KOPT-K1 (cell line): ENCODE measurements around the gene ATP6V0B.

Experiments used
- H3K27ac ChIP-seq: fragments of 200-600 bp; sonication (generic); 2 replicates; pipeline ENCODE4 v1.5.1; 2016; ENCODE audit warnings: antibody characterized with exemption, mild to moderate bottlenecking, low read depth, low read length; ENCODE audit not compliant: poor library complexity, severe bottlenecking
- H3K36me3 ChIP-seq: fragments of 200-600 bp; sonication (generic); 2 replicates; pipeline ENCODE4 v1.5.1; 2017; ENCODE audit warnings: antibody characterized with exemption, mild to moderate bottlenecking, low read length, moderate library complexity; ENCODE audit not compliant: insufficient read depth
- H3K9me3 ChIP-seq: fragments of 200-600 bp; sonication (generic); 2 replicates; pipeline ENCODE4 v1.5.1; 2017; ENCODE audit warnings: antibody characterized with exemption, low read length, mild to moderate bottlenecking; ENCODE audit not compliant: insufficient read depth, poor library complexity, severe bottlenecking

ATP6V0B gene

GRCh38 chr1:43982808-43983207, 8.0 kb downstream of the ATP6V0B start:
- Histone ChIP-seq H3K9me3 (no peaks in the 10 kb centered on the region), H3K36me3 (peaks cover 9% of the 10 kb centered on the region; the same call in 1 of the 2 replicates), H3K27ac (no peak overlapping the region)

GRCh38 chr1:43983253-43983899, 8.6 kb downstream of the ATP6V0B start:
- no peaks in the 10 kb centered on the region for H3K9me3 ChIP-seq
- no peak overlapping the region for H3K27ac ChIP-seq
- H3K36me3 ChIP-seq, result peaks cover 4% of the 10 kb centered on the region; the same call in 1 of the 2 replicates

DNA sequence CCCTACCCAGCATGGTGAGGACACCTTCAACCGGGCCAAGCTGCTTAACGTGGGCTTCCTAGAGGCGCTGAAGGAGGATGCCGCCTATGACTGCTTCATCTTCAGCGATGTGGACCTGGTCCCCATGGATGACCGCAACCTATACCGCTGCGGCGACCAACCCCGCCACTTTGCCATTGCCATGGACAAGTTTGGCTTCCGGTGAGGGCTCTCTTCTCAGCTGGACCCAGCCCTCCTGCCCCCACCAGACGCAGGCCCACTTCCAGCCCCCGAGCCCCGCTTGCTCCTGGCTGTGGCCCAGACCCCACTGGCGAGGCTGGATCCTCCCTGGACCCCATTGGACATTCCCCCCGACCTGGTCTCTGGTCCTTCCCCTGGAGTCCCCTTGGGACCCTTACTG, 10.1 kb downstream of the ATP6V0B start:
- no peaks in the 10 kb centered on the region for H3K9me3 ChIP-seq
- no peak overlapping the region for H3K27ac ChIP-seq
- H3K36me3 ChIP-seq, result no peaks in the 10 kb centered on the region

- Histone ChIP-seq H3K36me3 (no peaks in the 10 kb centered on the region), H3K9me3 (no peaks in the 10 kb centered on the region), H3K27ac (no peak overlapping the region)
These were observed 11.3 kb downstream of the ATP6V0B start for GRCh38 chr1:43985984-43986595.

DNA sequence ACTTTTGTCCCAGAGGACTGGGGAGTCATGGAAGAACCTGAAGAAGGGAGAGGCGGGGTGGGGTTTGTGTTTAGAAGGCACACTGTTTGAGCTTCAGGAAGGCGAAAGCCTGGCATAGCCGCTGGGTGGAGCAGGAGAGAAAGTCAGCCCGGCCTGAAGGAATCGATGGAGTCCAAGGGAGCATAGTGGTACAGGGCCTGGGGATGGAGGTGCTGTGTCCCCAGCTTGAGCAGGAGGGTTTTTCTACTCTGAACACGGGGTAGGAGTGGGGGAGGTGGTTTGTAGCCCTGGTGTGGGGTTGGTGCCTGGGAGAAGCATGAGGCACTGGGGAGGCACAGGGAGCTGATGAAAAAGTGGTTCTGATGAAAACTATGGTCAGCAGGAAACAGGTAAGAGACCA, 12.0 kb downstream of the ATP6V0B start:
- no peaks in the 10 kb centered on the region for H3K36me3 ChIP-seq
- no peaks in the 10 kb centered on the region for H3K9me3 ChIP-seq
- H3K27ac ChIP-seq, result no peak overlapping the region

GRCh38 chr1:43987159-43987902, 12.6 kb downstream of the ATP6V0B start:
- Histone ChIP-seq H3K9me3 (no peaks in the 10 kb centered on the region), H3K27ac (no peak overlapping the region), H3K36me3 (no peaks in the 10 kb centered on the region)

DNA sequence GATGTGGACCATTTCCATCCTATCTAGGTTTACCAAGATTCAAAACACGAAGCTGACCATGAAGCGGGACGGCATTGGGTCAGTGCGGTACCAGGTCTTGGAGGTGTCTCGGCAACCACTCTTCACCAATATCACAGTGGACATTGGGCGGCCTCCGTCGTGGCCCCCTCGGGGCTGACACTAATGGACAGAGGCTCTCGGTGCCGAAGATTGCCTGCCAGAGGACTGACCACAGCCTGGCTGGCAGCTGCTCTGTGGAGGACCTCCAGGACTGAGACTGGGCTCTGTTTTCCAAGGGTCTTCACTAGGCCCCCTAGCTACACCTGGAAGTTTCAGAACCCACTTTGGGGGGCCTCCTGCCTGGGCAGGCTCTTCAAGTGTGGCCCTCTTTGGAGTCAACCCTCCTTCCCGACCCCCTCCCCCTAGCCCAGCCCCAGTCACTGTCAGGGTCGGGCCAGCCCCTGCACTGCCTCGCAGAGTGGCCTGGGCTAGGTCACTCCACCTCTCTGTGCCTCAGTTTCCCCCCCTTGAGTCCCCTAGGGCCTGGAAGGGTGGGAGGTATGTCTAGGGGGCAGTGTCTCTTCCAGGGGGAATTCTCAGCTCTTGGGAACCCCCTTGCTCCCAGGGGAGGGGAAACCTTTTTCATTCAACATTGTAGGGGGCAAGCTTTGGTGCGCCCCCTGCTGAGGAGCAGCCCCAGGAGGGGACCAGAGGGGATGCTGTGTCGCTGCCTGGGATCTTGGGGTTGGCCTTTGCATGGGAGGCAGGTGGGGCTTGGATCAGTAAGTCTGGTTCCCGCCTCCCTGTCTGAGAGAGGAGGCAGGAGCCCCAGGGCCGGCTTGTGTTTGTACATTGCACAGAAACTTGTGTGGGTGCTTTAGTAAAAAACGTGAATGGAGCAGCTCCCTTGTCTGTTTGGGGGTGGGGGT, 15.8 kb downstream of the ATP6V0B start:
- H3K27ac ChIP-seq, result no peak overlapping the region
- H3K9me3 ChIP-seq, result no peaks in the 10 kb centered on the region
- no peaks in the 10 kb centered on the region for H3K36me3 ChIP-seq

- Histone ChIP-seq H3K9me3 (no peaks in the 10 kb centered on the region), H3K27ac (no peak overlapping the region), H3K36me3 (no peaks in the 10 kb centered on the region)
These were observed 16.4 kb downstream of the ATP6V0B start for GRCh38 chr1:43991200-43991475.

GRCh38 chr1:43991476-43992231, 16.9 kb downstream of the ATP6V0B start, which contains the start of gene CCDC24:
CCDC24 (plus strand) TSS chr1:43991599; CDS start chr1:43991879, 280 bp downstream.
- Histone ChIP-seq H3K36me3 (no peaks in the 10 kb centered on the region), H3K27ac (peak within 1 kb of the TSS; percentile 11), H3K9me3 (no peaks in the 10 kb centered on the region)

DNA sequence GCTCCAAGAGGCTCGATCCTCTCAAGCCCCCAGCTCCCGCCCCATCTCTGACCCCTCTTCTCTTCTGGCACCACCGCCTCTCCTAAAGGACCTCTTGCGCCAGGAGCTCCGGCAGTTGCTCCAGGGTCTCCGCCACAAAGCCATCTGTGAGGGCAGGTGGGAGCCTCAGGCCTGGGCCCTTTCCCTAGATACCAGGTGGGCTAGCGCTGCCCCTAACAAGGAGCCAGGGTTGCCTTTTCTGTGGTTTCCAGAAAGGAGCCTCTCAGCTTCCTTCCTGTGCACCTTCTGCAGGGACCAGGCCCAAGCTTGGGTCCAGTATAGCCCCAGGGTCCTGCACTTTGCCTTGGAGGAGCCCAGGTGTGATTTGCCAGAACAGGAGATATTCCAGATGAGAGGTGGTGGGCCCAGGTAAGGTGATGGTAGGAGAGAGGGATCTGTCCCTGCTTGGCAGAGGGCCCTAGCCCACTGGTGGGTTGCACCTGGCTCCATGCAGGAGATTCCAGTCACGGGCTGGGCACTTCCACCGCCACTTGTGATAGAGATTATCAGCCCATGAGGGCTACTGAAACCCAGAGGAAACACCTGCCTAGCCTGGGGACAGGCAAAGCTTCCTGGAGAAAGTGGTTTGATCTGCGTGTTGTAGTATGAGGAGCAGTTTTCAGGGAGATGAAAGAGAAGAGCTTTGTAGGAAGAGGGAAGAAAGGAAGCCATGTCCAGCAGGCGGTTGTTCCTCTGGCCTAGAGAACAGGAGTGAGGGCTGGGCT, 17.7 kb downstream of the ATP6V0B start:
- Histone ChIP-seq H3K36me3 (no peaks in the 10 kb centered on the region), H3K9me3 (no peaks in the 10 kb centered on the region), H3K27ac (no peak overlapping the region)

GRCh38 chr1:43993206-43993914, 18.6 kb downstream of the ATP6V0B start:
- H3K36me3 ChIP-seq, result no peaks in the 10 kb centered on the region
- no peak overlapping the region for H3K27ac ChIP-seq
- H3K9me3 ChIP-seq, result no peaks in the 10 kb centered on the region

- Histone ChIP-seq H3K27ac (no peak overlapping the region), H3K9me3 (no peaks in the 10 kb centered on the region), H3K36me3 (no peaks in the 10 kb centered on the region)
These were observed 19.3 kb downstream of the ATP6V0B start for GRCh38 chr1:43994071-43994470.
